NCI-H2081 (cell line): ENCODE measurements around the gene FMO4.
A peak's percentile ranks its signal among the peaks of the same experiment; 100 is the strongest.
"Not testable (repeated sequence)": the region's sequence is repeated elsewhere in the genome, so short reads cannot be mapped to it uniquely, and the experiment has no call there.

ENCODE experiments used
- DNase-seq, 2 experiments: peaks; one replicate each; lab custom pipeline; 2025; lab: John Stamatoyannopoulos, UW

FMO4 gene, protein sequence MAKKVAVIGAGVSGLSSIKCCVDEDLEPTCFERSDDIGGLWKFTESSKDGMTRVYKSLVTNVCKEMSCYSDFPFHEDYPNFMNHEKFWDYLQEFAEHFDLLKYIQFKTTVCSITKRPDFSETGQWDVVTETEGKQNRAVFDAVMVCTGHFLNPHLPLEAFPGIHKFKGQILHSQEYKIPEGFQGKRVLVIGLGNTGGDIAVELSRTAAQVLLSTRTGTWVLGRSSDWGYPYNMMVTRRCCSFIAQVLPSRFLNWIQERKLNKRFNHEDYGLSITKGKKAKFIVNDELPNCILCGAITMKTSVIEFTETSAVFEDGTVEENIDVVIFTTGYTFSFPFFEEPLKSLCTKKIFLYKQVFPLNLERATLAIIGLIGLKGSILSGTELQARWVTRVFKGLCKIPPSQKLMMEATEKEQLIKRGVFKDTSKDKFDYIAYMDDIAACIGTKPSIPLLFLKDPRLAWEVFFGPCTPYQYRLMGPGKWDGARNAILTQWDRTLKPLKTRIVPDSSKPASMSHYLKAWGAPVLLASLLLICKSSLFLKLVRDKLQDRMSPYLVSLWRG

DNA sequence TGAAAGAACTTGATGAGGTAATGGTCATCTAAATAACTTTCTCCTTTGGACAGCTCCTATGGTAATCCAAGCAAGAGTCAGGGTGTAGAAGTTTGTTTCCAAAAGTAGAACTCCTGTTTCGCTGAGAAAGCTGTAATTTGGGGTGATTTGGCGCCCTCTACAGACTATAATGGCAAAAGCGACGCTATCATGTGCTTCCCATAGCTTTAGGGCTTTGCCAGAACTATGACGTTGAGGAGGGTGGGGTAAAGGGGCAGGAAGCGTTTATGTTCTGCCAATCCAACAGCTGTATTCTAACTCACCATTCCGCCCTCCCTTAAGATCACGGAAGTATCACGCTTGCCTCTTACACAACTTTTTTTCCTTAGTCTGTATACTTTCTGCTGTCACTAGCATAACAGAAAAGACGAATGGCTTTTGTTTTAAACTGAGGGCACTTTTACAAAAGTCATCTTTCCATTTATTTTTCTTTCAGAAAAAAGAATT, at the start of gene FMO4:
Gene FMO4 (plus strand): TSS at position 349 of the 486 bp plus-strand sequence. CDS start 5,643 bp downstream, outside the sequence.
- peak; percentile 95 to 96 for DNase-seq

DNA sequence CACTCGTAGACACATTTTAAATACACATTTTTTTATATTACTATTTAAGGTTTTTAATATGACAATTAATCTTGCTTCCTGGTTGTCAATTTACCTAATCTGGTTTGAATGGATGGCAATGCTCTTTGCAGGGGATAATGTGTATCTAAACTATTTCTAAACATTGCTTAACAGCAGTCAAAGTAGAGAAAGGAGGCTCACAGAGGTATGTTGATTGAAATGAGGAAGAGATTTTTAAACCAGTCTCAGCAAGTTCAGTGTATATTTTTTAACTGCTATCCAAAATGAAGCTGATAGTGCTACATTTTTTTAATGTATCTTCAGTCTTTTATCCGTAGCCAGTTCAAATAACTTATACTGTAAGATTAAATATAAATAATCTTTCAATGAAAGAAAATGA, 48.3 kb upstream of the FMO4 start:
- DNase-seq = no peak

DNA sequence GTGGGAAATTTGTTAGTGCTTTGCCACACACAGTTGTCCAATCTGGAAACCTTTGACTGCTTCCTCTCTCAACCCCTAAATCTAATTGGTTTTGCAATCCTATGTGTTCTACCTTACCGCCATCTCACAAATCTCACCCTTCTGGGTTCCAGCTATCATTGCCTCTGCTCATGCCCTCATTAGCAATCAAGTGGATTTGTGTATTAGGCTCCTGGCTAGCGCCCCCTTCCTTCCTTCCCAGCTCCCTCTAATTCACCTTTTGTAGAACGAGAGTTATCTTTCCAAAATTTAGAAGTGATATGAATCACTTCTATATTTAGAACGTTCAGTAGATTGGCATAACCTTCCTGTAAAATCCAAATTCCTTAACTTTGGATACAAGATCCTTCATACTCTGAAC, 47.1 kb upstream of the FMO4 start:
- DNase-seq = no peak

DNA sequence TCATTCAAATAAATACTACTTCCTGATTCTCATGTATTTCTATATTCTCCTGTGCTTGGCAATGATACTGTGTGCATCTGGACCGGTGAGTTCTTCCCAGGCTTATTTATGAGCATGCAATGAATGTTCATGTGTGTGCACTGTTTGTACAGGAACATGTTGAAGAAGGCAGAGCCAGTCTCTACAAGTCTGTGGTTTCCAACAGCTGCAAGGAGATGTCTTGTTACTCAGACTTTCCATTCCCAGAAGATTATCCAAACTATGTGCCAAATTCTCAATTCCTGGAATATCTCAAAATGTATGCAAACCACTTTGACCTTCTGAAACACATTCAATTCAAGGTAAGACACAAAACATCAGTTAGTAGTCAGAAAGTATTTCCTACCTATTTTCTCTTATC, 46.6 kb upstream of the FMO4 start:
- no peak for DNase-seq

DNA sequence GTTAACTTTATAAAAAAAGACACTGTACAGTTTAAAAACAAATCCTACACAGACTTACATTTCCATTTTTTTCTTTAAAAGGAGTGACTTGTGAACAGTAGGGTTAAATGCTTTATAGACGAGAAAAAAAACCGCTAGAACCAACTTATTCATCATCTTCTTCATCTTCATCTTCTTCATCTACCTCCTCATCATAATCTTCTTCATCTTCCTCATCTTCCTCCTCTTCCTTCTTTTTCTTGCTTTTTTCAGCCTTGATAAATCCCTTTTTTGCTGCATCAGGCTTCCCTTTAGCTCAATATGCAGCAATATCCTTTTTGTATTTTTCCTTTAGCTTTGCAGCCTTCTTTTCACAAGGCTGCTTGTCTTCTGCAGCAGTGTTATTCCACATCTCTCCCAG, 43.2 kb upstream of the FMO4 start:
- DNase-seq = no peak

DNA sequence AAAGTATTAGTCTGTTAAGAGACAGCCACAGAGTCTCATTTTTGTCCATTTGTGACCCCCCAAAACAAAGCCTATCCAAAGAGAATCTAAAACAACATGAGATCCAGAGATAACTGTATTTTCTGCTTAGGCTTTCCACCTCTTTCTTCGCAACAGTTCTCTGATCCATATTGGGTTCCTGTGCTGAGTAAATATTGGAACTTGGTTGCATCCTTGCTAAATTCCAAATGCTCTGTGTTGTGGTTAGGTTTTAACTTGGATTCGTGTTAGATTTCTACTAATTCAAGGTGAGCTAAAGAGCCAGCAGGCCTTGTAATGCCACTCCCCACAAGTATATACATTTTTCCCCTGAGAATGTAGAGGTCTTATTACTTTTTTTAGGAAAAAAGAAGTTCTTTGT, 36.4 kb upstream of the FMO4 start:
- no peak for DNase-seq

DNA sequence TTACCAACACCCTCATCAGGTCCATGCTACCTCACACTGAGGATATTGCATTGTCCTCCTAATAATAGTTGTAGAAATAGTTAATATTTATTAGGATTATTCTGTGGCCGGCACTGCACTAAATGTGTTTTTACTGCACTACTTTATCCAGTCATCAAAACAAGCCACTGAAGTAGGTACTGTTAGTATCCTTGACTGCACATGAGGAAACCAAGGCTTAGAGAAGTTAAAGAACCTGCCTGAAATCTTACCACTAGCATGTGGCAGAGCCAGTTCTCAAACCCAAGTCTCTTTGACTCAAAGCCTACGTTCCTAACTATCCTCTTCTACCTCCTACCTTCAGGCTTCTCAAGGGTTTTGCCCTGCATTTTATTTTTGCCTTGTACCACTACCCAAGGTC, 34.7 kb upstream of the FMO4 start:
- DNase-seq = no peak

DNA sequence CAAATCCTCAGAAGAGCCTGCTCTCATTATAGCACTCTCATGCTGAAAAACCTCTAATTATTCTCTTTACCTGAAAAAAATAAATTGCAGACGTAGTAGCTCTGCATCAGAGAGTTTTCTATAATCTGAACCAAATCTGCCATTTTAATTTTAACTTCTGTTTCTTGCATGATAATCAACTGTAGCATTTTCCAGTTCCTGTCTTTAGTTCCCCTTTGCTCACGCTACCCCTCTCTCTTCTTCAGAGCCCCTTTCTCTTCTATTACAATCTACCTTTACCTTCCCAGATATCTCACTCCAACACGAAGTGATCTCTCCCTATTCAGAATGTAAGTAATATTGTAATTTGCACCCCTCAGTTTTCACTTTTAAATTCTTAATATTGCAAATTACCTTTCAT, 34.3 kb upstream of the FMO4 start:
- DNase-seq = no peak

DNA sequence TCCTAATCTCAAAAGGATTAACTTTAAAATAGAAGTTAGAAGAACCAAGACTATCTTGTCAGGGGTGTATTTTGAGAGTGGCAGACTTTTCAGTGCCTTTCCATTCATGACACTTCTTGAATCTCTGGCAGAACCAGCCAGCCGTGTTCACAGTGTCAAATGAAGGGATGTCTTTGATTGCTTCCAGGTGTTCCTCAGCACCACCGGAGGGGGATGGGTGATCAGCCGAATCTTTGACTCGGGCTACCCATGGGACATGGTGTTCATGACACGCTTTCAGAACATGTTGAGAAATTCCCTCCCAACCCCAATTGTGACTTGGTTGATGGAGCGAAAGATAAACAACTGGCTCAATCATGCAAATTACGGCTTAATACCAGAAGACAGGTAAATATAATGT, 33.4 kb upstream of the FMO4 start:
- DNase-seq = no peak

DNA sequence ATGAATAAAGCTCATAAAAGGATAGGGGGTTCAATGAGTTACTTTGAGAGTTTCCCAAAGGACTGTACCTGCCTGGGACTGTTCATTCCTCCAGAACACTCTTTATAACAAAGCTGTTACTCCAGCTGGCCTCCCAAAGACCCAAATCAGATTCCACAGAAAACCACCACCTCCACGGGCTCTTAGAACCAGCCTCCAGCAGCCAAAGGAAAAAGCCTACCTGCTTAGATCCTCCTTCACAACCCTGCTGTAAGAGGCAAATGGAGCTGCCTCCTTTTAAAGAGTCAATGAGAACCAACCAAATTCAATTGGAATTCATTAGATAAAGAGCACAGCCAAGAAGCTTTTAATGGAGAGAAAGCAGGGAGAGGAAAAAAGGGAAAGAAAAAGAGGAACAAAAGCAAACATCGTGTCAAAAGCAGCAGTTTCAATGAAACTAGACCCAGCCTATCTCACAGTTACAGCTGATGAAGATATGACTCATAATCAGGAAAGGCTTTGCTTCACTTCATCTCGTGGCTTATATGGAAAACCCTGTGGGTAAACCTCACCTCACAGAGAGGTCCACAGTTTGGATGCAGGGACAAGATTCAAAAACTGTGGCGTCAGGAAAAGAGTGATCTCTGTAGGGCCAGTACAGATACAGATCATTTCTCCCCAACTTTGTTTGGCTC, 27.8 kb upstream of the FMO4 start:
- no peak for DNase-seq

DNA sequence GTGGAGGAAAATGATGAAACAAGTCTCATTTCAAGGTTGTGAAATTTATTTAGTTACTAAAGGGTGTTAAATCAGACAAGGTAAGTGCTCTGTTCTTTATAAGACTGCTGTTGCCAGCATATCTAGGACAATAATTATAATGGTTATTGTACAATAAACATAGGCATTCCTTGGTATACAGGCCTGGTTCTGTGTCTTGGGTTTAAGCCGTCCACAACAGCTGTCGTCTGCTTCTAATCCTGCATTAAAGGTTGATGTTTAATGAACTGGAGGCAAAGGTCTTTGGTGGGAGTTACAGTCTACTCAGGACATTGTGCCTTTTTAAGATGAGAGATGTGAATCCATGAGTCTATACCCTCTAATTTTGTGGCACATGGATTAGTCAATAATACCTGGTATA, 23.4 kb upstream of the FMO4 start:
- DNase-seq = no peak

DNA sequence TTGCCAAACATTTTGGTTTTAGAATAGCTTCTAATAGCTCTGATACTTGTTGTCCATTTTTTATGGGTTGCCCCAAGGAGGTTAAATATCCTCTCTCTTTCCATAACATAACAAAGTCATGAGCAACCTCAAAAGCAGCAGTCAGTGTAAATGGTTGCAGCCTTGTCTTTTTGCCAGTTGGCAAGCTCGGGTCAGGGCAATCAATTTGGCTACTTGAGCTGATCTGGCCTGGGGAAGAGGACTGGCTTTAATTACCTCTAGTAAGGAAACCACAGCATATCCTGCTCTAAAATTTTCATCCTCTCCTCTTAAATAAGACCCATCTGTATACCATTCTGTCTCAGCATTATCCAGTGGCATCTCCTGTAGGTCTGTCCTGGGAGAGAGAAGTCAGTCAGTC, 21.2 kb upstream of the FMO4 start:
- DNase-seq = no peak

DNA sequence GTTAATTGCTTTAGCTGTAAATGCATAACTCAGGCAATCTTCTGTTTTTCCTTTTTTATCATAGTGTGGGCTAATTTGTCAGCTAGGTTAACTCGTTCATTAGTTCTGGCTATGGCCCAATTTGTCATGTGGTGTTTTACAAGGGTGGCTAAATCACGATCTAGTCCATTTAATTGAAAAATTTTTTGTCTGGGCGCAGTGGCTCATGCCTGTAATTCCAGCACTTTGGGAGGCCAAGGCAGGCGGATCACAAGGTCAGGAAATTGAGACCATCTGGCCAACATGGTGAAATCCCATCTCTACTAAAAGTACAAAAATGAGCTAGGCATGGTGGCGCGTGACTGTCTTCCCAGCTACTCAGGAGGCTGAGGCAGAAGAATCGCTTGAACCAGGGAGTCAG, 18.6 kb upstream of the FMO4 start:
- DNase-seq = not testable (repeated sequence)

DNA sequence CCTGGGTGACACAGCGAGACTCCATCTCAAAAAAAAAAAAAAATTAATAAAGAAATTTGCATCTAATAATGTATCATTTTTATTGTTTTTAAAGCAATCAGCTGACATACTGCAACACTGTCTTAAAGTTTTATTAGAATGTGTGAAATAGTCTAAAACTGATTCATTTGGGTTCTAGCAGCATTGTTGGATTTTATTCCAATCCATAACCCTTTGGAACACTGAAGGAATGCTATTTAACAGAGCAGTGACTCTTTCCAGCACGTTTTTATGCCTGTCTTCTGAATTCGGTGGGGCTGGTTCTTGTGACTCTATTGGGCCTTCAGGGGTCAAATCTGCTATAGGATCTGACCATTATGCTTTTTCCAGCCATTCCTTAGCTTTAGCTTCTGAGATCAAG, 18.2 kb upstream of the FMO4 start:
- no peak for DNase-seq

DNA sequence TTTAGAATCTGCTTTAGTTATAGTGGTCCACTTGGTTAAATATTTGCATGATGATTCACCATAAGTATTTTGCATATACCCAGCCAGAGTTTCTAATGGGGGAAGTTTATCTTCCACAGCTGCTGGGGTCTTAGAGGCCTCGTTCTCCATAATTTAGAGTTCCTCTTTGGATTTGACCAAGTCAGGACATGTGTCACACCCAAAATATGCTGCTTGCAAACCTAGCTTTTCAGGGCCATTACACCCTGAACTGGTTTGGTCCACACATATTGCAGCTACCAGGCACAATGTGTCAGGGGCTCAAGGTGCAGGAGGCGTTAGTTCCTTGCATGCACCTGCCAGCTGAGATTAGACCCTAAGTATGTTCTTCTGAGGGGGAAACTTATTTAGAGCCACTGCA, 17.1 kb upstream of the FMO4 start:
- DNase-seq = no peak

DNA sequence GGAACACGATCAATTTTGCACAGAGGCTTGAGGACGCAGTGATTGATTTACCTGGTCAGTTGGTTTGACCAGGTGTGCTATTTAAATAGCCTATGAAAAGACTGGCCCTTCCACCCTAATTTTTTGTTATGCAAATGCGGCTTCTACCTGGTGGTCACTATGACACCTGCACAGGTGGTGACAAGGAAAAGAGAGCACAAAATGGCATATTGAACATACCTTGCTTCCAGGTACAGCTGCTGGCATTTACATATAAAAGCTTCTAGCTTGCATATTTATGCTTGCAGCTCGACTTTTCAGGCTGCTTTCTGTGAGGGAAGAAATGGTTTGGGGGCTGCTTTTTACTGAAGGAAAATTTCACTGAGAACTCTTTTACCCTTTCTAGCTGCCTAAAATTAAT, 15.3 kb upstream of the FMO4 start:
- no peak for DNase-seq

DNA sequence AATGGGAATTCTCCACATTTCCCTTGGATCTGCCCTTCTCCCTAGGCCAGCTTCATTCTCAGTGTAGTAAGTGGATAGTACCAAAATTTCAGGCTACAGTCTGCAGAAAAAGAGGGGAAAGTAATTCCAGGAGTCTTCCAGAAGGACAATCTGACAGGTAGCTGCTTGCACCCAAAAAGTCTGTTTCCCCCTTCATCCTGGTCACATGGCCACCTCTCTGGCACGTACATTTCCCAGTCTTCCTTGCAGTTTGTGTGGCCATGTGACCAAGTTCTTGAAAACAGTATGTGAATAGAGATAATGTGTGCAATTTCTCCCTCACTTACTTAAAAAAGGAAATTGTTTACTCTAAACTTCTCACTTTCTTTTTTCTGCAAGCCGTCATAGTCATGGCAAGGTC, 14.6 kb upstream of the FMO4 start:
- DNase-seq = no peak

DNA sequence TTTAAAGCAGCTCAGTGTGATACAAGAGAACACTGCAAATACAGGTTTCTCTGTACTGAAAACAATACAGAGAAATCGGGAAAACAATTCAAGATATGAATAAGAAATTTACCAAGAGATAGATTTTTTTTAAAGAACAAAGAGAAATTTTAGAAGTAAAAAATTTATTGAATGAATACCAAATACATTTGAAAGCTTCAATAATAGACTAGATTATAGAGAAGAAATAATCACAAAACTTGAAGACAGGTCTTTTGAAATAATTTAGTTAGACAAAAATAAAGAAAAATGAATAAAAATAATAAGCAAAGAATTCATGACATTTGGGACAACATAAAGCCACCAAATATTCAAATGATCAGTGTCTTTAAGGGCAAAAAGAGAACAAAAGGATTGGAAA, 13.6 kb upstream of the FMO4 start:
- DNase-seq = no peak

DNA sequence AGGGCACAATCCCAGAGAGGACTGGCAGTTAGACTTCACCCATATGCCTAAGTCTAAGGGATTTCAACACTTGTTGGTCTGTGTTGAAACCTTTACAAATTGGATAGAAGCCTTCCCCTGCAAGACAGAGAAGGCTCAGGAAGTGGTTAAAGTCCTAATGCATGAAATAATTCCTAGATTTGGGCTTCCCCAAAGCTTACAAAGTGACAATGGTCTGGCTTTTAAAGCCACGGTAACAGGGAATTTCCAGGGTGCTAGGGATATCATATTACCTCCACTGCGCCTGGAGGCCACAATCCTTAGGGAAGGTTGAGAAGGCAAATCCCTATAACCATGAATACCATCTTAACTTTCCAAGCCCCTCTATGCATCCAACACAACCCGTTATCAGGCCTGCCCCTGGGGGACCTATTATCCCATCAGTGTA, 3.3 kb upstream of the FMO4 start:
- DNase-seq = no peak

DNA sequence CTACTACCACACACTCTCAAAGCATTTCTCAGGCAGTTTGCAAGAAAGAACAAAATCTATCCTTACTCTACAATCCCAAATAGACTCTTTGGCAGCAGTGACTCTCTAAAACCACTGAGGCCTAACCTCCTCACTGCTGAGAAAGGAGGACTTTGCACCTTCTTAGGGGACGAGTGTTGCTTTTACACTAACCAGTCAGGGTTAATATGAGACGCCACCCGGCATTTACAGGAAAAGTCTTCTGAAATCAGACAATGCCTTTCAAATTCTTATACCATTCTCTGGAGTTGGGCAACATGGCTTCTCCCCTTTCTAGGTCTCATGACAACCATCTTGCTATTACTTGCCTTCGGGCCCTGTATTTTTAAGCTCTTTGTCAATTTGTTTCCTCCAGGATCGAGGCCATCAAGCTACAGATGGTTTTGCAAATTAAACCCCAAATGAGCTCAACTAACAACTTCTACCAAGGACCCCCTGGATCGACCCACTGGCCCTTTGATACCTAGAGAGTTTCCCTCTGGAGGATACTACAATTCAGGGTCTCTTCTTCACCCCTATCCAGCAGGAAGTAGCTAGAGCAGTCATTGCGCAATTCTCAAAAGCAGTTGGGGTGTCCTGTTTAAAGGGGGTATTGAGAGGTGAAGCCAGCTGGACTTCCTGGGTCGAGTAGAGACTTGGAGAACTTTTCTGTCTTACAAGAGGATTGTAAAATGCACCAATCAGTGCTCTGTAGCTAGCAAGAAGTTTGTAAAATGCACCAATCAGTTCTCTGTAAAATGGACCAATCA, 2.0 kb upstream of the FMO4 start:
- no peak for DNase-seq

DNA sequence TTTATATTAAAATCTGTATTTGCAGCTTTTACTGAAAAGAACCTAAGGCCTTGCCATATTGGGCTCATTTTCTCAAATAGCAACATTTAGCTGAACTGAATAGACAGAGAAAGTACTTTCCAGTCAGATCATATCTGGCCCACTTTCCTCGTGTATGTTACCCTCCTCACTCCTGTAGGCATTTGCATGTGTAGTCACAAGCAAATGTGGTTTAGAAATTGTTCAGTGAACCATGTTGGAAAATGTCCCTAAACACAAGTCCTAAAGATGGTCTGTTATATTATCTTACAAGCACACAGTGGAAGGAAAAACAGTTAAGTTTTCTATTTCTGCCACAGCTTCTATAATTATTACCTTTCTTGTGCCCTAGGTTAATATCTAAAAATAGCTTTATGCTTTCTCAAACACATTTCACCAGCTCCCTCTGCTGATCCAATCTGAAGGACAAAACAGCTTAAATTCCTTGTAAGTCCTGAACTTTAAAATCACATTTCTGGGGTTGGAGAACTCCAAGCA, 606 bp upstream of the FMO4 start:
- DNase-seq = no peak

DNA sequence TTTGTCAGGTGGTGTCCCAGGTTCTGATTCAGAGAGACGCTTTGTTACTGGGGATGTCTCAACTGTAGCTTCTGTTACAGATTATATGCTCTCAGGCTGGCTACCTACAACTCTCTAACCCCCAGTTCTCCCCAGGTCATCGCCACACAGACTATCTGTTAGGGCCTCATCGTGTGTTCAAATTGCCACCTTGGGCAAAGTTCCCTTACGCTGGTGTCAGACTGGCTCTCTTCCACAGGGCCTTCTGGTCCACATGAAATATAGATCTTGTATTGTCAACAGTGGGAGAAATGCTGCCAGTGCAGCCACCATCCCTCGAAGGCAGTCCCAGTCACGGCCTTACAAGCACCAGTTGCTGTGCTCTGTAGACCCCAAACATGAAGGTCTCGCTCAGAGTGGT, 15.3 kb downstream of the FMO4 start:
- no peak for DNase-seq
